ENCODE data around the gene TMPO.

DNA sequence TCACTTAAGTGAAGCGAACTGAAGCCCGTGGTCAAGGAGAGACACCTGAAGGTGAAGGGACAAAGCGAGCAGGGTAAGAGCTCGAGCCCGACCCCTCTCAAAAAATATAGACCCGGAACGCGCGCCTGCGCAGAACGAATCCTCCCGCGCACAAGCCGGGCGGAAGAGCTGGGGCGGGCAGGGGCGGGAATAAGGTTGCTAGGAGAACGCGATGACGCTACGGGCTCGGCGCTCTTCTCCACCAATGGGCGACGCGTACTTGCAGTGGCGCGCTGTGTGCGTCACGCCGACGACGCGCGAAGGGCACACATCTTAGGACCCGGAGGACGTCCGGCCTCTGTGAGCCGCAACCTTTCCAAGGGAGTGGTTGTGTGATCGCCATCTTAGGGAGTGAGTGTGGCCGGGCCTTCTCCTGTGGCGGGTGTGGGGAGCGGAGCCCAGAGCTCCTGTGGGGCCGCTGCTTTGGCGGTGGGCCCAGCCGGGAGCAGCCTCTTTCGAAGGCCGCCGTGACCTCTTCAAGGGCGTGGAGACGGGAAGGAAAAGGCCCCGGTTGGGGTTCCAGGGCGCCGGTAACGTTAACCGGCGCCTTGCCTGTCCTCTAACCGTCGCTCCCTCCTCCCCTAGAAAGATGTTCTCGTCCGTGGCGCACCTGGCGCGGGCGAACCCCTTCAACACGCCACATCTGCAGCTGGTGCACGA lies 78.1 kb downstream of the TMPO start, which contains the start of gene SLC25A3:
- TF ChIP-seq, protein P1, sequence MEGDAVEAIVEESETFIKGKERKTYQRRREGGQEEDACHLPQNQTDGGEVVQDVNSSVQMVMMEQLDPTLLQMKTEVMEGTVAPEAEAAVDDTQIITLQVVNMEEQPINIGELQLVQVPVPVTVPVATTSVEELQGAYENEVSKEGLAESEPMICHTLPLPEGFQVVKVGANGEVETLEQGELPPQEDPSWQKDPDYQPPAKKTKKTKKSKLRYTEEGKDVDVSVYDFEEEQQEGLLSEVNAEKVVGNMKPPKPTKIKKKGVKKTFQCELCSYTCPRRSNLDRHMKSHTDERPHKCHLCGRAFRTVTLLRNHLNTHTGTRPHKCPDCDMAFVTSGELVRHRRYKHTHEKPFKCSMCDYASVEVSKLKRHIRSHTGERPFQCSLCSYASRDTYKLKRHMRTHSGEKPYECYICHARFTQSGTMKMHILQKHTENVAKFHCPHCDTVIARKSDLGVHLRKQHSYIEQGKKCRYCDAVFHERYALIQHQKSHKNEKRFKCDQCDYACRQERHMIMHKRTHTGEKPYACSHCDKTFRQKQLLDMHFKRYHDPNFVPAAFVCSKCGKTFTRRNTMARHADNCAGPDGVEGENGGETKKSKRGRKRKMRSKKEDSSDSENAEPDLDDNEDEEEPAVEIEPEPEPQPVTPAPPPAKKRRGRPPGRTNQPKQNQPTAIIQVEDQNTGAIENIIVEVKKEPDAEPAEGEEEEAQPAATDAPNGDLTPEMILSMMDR (conservative IDR thresholded peaks at IDR 0.05; ENCODE audit: low read depth in 2 of 2): peak in 1 of 2 experiments; percentile 22; a peak in 2 of 4 replicates
- TF ChIP-seq EZH2 (IDR thresholded peaks at IDR 0.05; ENCODE audit: low read depth, unreplicated experiment): no peak
- peak; percentile 100 for TF ChIP-seq POLR2AphosphoS5 (IDR thresholded peaks at IDR 0.05; ENCODE audit: low read depth)
- TF ChIP-seq CREB1 (CRISPR knock-in tag; IDR thresholded peaks at IDR 0.05; ENCODE audit: low read depth): peak; percentile 99
- TF ChIP-seq, protein P2, sequence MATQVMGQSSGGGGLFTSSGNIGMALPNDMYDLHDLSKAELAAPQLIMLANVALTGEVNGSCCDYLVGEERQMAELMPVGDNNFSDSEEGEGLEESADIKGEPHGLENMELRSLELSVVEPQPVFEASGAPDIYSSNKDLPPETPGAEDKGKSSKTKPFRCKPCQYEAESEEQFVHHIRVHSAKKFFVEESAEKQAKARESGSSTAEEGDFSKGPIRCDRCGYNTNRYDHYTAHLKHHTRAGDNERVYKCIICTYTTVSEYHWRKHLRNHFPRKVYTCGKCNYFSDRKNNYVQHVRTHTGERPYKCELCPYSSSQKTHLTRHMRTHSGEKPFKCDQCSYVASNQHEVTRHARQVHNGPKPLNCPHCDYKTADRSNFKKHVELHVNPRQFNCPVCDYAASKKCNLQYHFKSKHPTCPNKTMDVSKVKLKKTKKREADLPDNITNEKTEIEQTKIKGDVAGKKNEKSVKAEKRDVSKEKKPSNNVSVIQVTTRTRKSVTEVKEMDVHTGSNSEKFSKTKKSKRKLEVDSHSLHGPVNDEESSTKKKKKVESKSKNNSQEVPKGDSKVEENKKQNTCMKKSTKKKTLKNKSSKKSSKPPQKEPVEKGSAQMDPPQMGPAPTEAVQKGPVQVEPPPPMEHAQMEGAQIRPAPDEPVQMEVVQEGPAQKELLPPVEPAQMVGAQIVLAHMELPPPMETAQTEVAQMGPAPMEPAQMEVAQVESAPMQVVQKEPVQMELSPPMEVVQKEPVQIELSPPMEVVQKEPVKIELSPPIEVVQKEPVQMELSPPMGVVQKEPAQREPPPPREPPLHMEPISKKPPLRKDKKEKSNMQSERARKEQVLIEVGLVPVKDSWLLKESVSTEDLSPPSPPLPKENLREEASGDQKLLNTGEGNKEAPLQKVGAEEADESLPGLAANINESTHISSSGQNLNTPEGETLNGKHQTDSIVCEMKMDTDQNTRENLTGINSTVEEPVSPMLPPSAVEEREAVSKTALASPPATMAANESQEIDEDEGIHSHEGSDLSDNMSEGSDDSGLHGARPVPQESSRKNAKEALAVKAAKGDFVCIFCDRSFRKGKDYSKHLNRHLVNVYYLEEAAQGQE (IDR thresholded peaks at IDR 0.05; ENCODE audit: unreplicated experiment): no peak
- TF ChIP-seq JUNB (IDR thresholded peaks at IDR 0.05; ENCODE audit: unreplicated experiment): no peak
- TF ChIP-seq, protein P3, sequence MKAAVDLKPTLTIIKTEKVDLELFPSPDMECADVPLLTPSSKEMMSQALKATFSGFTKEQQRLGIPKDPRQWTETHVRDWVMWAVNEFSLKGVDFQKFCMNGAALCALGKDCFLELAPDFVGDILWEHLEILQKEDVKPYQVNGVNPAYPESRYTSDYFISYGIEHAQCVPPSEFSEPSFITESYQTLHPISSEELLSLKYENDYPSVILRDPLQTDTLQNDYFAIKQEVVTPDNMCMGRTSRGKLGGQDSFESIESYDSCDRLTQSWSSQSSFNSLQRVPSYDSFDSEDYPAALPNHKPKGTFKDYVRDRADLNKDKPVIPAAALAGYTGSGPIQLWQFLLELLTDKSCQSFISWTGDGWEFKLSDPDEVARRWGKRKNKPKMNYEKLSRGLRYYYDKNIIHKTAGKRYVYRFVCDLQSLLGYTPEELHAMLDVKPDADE (IDR thresholded peaks at IDR 0.05): peak; percentile 79
- TF ChIP-seq, protein P4, sequence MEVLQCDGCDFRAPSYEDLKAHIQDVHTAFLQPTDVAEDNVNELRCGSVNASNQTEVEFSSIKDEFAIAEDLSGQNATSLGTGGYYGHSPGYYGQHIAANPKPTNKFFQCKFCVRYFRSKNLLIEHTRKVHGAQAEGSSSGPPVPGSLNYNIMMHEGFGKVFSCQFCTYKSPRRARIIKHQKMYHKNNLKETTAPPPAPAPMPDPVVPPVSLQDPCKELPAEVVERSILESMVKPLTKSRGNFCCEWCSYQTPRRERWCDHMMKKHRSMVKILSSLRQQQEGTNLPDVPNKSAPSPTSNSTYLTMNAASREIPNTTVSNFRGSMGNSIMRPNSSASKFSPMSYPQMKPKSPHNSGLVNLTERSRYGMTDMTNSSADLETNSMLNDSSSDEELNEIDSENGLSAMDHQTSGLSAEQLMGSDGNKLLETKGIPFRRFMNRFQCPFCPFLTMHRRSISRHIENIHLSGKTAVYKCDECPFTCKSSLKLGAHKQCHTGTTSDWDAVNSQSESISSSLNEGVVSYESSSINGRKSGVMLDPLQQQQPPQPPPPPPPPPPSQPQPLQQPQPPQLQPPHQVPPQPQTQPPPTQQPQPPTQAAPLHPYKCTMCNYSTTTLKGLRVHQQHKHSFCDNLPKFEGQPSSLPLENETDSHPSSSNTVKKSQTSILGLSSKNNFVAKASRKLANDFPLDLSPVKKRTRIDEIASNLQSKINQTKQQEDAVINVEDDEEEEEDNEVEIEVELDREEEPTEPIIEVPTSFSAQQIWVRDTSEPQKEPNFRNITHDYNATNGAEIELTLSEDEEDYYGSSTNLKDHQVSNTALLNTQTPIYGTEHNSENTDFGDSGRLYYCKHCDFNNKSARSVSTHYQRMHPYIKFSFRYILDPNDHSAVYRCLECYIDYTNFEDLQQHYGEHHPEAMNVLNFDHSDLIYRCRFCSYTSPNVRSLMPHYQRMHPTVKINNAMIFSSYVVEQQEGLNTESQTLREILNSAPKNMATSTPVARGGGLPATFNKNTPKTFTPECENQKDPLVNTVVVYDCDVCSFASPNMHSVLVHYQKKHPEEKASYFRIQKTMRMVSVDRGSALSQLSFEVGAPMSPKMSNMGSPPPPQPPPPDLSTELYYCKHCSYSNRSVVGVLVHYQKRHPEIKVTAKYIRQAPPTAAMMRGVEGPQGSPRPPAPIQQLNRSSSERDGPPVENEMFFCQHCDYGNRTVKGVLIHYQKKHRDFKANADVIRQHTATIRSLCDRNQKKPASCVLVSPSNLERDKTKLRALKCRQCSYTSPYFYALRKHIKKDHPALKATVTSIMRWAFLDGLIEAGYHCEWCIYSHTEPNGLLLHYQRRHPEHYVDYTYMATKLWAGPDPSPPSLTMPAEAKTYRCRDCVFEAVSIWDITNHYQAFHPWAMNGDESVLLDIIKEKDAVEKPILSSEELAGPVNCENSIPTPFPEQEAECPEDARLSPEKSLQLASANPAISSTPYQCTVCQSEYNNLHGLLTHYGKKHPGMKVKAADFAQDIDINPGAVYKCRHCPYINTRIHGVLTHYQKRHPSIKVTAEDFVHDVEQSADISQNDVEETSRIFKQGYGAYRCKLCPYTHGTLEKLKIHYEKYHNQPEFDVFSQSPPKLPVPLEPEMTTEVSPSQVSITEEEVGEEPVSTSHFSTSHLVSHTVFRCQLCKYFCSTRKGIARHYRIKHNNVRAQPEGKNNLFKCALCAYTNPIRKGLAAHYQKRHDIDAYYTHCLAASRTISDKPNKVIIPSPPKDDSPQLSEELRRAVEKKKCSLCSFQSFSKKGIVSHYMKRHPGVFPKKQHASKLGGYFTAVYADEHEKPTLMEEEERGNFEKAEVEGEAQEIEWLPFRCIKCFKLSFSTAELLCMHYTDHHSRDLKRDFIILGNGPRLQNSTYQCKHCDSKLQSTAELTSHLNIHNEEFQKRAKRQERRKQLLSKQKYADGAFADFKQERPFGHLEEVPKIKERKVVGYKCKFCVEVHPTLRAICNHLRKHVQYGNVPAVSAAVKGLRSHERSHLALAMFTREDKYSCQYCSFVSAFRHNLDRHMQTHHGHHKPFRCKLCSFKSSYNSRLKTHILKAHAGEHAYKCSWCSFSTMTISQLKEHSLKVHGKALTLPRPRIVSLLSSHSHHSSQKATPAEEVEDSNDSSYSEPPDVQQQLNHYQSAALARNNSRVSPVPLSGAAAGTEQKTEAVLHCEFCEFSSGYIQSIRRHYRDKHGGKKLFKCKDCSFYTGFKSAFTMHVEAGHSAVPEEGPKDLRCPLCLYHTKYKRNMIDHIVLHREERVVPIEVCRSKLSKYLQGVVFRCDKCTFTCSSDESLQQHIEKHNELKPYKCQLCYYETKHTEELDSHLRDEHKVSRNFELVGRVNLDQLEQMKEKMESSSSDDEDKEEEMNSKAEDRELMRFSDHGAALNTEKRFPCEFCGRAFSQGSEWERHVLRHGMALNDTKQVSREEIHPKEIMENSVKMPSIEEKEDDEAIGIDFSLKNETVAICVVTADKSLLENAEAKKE (CRISPR knock-in tag; IDR thresholded peaks at IDR 0.05): no peak
- TF ChIP-seq EZH2phosphoT487 (IDR thresholded peaks at IDR 0.05; ENCODE audit: unreplicated experiment): no peak
- TF ChIP-seq ZNF331 (CRISPR knock-in tag; IDR thresholded peaks at IDR 0.05; ENCODE audit: low read depth): no peak
- no peak; the same call in 1 of the 2 replicates for TF ChIP-seq NANOG (IDR thresholded peaks at IDR 0.05; ENCODE audit: borderline replicate concordance)
- no peak for TF ChIP-seq ZNF114 (CRISPR knock-in tag; IDR thresholded peaks at IDR 0.05)

Measured in GM23338 (cell line).